Measurements from ENCODE around the gene RILP.

GRCh38 chr17:1636732-1637285 lies 12.9 kb downstream of the RILP start:
- TF ChIP-seq CTCF (conservative IDR thresholded peaks at IDR 0.05; ENCODE audit: low read depth, low read length) (no peak), EZH2 (IDR thresholded peaks at IDR 0.05; ENCODE audit: low read length, unreplicated experiment) (no peak)

All from PC-3 (cell line).